Nephron (organoid): ENCODE results near the gene ZNF503.

Experiments used
- H3K27ac Mint-ChIP-seq, 3 experiments: 2 replicates each; pipeline ENCODE4 v1.8.0; 2020; ENCODE audit warnings: mixed read lengths in 3 of 3, mild to moderate bottlenecking in 2 of 3, moderate library complexity in 1 of 3
- H3K27me3 Mint-ChIP-seq: 2 replicates; pipeline ENCODE4 v1.8.0; 2021; ENCODE audit warnings: low read depth, mild to moderate bottlenecking, moderate library complexity, mixed read lengths
- H3K36me3 Mint-ChIP-seq: 2 replicates; pipeline ENCODE4 v1.8.0; 2020; ENCODE audit warnings: low read depth, mixed read lengths
- H3K4me1 Mint-ChIP-seq: 2 replicates; pipeline ENCODE4 v1.8.0; 2020; ENCODE audit warnings: mixed read lengths
- H3K4me3 Mint-ChIP-seq, 3 experiments: 2 replicates each; pipeline ENCODE4 v1.8.0; 2020; ENCODE audit warnings: mild to moderate bottlenecking in 3 of 3, mixed read lengths in 3 of 3, moderate library complexity in 2 of 3
- H3K9me3 Mint-ChIP-seq: 2 replicates; pipeline ENCODE4 v1.8.0; 2020; ENCODE audit warnings: mixed read lengths
- TF ChIP-seq, protein P1 (sequence below), 3 experiments: fragments of 200-600 bp; sonication (generic); IDR thresholded peaks; one replicate each; pipeline ENCODE4 v1.5.0; 2021; ENCODE audit warnings: antibody characterized with exemption in 3 of 3; ENCODE audit not compliant: unreplicated experiment in 3 of 3

ZNF503 gene, protein sequence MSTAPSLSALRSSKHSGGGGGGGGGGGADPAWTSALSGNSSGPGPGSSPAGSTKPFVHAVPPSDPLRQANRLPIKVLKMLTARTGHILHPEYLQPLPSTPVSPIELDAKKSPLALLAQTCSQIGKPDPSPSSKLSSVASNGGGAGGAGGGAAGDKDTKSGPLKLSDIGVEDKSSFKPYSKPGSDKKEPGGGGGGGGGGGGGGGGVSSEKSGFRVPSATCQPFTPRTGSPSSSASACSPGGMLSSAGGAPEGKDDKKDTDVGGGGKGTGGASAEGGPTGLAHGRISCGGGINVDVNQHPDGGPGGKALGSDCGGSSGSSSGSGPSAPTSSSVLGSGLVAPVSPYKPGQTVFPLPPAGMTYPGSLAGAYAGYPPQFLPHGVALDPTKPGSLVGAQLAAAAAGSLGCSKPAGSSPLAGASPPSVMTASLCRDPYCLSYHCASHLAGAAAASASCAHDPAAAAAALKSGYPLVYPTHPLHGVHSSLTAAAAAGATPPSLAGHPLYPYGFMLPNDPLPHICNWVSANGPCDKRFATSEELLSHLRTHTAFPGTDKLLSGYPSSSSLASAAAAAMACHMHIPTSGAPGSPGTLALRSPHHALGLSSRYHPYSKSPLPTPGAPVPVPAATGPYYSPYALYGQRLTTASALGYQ

DNA sequence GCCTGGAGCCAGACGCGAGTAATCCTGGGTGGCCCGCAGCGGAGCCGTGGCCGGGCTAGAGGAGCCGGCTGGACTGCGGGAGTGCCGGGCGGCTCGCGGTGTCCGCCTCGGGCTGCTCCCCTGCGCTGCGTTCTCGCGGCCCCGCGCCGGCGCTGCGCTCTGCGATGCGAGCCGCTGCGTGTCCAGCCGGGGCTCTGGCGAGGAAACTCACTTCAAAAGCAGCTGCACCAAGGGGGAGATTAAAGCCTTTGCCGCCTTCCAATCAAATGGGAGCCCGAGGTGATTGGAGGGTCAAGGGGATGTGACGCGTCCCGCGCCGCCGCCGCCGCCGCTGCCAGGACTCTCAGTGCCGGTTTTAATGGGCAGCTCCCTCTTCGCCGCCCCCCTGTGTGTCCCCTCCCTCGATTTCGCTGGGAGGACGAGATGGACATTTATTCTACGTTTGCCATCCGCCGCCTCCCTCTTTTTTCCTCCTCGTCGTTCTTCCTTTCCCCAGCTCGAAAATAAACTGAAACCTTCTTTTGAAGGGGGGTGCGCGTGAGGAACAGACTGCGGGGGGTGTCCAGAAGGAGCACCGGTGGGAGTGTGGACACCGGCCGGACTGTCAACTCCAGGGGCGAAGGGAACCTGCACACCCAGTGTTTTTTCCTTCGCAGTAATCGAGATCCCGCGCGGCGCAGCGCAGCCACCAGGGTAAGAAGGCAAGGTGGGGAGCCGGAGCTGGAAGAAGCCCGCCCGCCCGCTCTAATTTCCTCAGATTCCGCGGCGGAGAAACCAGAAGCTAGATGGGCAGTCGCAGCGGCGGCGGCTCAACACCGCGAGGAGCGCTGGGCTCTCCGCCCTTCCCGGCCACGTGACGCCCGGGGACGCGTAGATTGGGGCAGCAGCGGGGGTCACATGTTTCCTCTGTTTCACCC is at the start of gene ZNF503:
TSS of gene ZNF503 (minus strand) at position 196 of the 917 bp plus-strand sequence. CDS start 345 bp downstream, outside the sequence.
- H3K4me3 Mint-ChIP-seq, result peak within 1 kb of the TSS; percentile 87 to 100 (median 100)
- TF ChIP-seq, protein P1, sequence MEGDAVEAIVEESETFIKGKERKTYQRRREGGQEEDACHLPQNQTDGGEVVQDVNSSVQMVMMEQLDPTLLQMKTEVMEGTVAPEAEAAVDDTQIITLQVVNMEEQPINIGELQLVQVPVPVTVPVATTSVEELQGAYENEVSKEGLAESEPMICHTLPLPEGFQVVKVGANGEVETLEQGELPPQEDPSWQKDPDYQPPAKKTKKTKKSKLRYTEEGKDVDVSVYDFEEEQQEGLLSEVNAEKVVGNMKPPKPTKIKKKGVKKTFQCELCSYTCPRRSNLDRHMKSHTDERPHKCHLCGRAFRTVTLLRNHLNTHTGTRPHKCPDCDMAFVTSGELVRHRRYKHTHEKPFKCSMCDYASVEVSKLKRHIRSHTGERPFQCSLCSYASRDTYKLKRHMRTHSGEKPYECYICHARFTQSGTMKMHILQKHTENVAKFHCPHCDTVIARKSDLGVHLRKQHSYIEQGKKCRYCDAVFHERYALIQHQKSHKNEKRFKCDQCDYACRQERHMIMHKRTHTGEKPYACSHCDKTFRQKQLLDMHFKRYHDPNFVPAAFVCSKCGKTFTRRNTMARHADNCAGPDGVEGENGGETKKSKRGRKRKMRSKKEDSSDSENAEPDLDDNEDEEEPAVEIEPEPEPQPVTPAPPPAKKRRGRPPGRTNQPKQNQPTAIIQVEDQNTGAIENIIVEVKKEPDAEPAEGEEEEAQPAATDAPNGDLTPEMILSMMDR (IDR thresholded peaks at IDR 0.05; ENCODE audit: unreplicated experiment in 3 of 3), result peak in 2 of 3 experiments; percentile 19 to 23

DNA sequence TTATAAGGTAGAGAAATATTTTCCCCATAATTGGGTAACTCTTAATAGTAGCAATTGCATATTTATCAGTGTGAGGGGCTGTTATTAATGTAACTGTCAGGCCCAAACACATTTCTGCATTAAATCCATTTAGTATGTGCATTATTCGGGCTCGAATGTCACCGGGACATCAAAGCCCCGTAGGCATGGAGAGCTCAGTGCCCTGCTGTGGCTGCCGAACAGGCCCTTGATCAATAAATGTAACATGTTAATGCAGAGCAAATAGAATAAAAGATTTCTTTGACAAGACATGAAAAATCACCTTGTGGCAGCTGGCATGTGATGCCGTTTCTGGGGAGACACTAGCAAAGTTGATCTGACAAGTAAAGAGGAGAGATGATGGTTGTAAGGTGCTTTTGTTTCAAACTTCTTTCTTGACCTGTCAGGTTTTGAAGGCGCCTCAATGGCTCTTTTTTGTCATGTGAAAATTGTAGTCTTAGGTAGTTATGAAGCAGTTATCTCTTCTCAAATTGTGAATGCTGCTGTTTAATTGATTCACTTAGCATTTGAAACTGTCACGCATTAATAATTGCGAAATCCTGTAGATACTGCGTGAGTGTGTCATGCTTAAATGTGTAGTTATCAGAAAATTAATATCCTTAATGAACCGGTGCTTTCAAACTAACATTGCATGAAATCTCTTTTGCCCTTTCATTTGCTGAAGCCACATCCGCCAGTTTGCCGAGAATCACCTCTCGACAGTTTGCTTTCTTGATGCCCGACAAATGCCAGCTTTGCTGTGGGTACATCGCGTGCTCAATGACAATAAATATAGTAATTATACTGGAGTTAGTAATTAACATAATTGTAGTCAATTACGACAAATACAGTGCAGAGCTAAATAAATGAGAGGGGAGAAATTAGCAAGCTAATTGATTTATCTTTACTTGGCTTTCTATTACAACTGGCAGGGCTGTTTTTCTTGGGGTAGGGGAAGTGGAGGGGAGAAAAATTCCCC is 49.4 kb upstream of the ZNF503 start:
- H3K27ac Mint-ChIP-seq, result peak overlapping the region in 1 of 3 experiments; percentile 18
- H3K4me1 Mint-ChIP-seq, result peaks cover 41% of the 10 kb centered on the region
- no peak overlapping the region for H3K4me3 Mint-ChIP-seq
- TF ChIP-seq, protein P1 (IDR thresholded peaks at IDR 0.05; ENCODE audit: unreplicated experiment in 3 of 3), result no peak
- peaks cover 49% of the 10 kb centered on the region for H3K27me3 Mint-ChIP-seq
- peaks cover 15% of the 10 kb centered on the region for H3K9me3 Mint-ChIP-seq
- H3K36me3 Mint-ChIP-seq, result peaks cover 4% of the 10 kb centered on the region

More for the DNA sequence above, at the start of gene ZNF503:
- Mint-ChIP-seq H3K4me1 (peaks cover 28% of the 10 kb centered on the region), H3K27ac (peak within 1 kb of the TSS; percentile 96 to 99 (median 98)), H3K9me3 (no peaks in the 10 kb centered on the region), H3K36me3 (peaks cover 26% of the 10 kb centered on the region), H3K27me3 (peaks cover 28% of the 10 kb centered on the region)

DNA sequence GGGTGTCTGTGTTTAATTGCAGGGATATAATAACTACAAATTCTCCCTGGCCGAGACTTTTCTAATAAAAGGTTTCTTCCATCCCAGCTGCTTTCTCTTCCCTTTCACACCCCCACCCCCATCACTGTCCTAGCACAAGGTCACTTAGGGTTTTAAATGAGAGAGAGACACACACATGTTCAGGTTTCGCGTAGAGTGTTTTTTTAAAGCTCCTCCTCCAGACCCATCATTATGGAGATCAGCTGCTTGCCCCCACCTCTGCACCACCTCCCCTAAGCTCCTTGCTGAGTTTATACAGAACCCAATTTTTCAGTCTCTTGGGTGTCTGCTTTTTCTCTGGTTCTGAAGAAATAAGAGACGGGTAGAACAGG is 48.5 kb upstream of the ZNF503 start:
- H3K9me3 Mint-ChIP-seq, result peaks cover 18% of the 10 kb centered on the region

DNA sequence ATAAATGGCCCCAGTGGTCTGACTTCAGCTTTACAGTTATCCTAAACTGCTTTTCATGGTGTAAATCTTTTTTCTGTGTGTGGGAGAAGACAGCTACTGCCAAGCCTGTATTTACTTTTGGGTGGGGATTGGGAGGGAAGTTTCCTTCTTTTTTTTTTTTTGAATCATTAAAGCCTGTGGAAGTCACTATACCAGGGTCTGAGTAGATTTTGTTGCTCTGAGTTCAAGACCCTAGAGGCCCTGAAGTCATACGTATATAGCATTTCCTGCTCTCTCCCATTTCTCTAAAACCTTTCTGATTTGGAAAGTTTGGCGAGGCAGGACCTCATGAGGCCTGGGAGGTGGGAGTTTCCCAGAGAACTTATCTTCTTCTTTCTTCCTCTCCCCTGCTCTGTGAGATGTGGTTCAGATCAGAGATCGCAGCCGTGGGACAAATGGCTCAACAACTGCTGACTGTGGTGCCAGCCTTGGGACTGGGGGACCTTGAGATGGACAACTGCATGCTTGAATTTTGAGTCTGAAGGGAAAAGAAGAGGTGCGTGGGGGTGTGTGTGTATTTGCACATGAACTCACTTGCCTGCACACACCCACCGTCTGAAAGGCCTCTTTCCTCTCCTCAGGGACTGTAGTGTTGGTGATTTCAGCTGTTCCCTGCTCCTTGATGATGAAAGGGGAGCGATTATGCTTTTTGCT is 48.0 kb upstream of the ZNF503 start:
- peaks cover 18% of the 10 kb centered on the region for H3K9me3 Mint-ChIP-seq

More for the DNA sequence above, 48.5 kb upstream of the ZNF503 start:
- Mint-ChIP-seq H3K36me3 (peaks cover 4% of the 10 kb centered on the region), H3K27ac (peak overlapping the region in 2 of 3 experiments; percentile 18 to 40), H3K27me3 (peaks cover 49% of the 10 kb centered on the region), H3K4me1 (peaks cover 41% of the 10 kb centered on the region), H3K4me3 (peak overlapping the region in 2 of 3 experiments; percentile 5 to 27)
- TF ChIP-seq, protein P1 (IDR thresholded peaks at IDR 0.05; ENCODE audit: unreplicated experiment in 3 of 3), result no peak

More for the DNA sequence above, 48.0 kb upstream of the ZNF503 start:
- TF ChIP-seq, protein P1 (IDR thresholded peaks at IDR 0.05; ENCODE audit: unreplicated experiment in 3 of 3), result no peak
- H3K4me1 Mint-ChIP-seq, result peaks cover 41% of the 10 kb centered on the region
- peak overlapping the region; percentile 8 to 40 (median 18) for H3K27ac Mint-ChIP-seq
- H3K27me3 Mint-ChIP-seq, result peaks cover 46% of the 10 kb centered on the region
- H3K4me3 Mint-ChIP-seq, result peak overlapping the region in 2 of 3 experiments; percentile 21 to 43
- H3K36me3 Mint-ChIP-seq, result peaks cover 4% of the 10 kb centered on the region
